GM08714 (cell line): Measurements from ENCODE around the gene STARD13.

Experiments used
- H3K4me3 ChIP-seq: fragments of 200-500 bp; sonication (Bioruptor generic); 2 replicates; pipeline ENCODE4 v1.5.1; 2014; ENCODE audit warnings: mild to moderate bottlenecking, low read length, inconsistent platforms
- ZNF274 ChIP-seq: IDR thresholded peaks from 2 replicates; pipeline ENCODE4 v1.6.1; 2012; ENCODE audit warnings: mild to moderate bottlenecking, low read depth, low read length

STARD13 gene

GRCh38 chr13:33236021-33236420 lies 49.5 kb downstream of the STARD13 start:
- H3K4me3 ChIP-seq, result no peak overlapping the region
- no peak for TF ChIP-seq ZNF274

DNA sequence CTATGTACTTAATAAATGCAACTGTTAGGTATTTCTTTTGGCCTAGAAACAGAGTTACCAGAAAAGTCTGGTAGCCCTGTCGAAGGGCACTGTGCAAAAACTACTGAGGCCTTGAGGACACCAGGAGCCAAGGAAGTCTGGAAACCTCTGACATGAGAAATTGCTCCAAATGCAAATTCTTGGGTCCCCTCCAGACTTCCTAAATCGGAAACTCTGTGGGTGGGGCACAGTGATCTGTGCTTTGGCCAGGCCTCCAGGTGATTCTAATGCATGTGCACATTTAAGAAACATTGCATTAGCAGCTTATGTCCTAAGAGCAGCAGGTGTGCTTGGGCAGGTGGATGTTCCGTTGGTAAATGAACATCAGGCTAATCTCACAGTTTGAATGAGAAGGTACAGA lies 50.0 kb downstream of the STARD13 start:
- no peak overlapping the region for H3K4me3 ChIP-seq
- no peak for TF ChIP-seq ZNF274

DNA sequence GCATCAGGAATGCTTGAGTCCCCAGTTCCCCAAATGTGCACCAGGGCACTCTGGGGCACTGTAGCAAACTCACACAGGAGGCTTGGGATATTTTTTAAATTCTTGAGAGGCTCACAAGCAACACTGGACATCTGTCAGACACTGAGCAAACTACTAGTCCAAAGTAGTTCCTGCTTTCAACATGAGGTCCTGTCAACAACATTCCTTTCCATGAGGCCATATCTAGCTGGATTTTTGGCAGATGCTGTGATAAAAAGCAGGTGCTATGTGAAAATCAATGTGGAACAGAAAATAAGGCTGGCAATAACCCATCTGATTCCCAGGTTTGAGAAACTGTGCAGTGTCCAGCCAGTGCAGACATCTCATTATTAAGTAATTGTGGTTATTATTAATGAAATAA lies 50.5 kb downstream of the STARD13 start:
- no peak for TF ChIP-seq ZNF274
- no peak overlapping the region for H3K4me3 ChIP-seq

GRCh38 chr13:33233547-33233946 lies 52.0 kb downstream of the STARD13 start:
- H3K4me3 ChIP-seq, result no peak overlapping the region
- TF ChIP-seq ZNF274, result no peak

- TF ChIP-seq ZNF274, result no peak
Observed at GRCh38 chr13:33232883-33233282, 52.7 kb downstream of the STARD13 start.

DNA sequence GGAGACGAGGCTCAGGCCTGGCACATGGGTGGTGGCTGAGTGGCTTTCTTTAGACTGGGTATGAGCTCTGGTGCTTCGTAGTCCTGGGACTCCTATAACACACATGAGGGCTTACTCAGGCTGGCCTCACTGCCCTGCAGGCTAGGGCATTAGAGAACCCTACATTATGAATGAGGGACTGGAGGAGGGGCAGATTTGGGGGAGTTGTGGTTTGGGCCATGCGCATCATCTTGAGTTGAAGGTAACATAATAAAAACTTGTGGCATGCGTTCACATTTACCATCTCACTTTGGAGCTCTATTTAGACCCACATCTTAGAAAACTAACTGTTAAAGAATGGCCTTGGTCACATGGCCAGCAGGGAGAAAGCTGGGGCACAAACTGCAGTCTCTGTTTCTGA lies 54.2 kb downstream of the STARD13 start:
- no peak overlapping the region for H3K4me3 ChIP-seq
- TF ChIP-seq ZNF274, result no peak

More at GRCh38 chr13:33232883-33233282, 52.7 kb downstream of the STARD13 start:
- no peak overlapping the region for H3K4me3 ChIP-seq

- no peak overlapping the region for H3K4me3 ChIP-seq
- no peak for TF ChIP-seq ZNF274
Observed at GRCh38 chr13:33230178-33230881, 55.2 kb downstream of the STARD13 start.

DNA sequence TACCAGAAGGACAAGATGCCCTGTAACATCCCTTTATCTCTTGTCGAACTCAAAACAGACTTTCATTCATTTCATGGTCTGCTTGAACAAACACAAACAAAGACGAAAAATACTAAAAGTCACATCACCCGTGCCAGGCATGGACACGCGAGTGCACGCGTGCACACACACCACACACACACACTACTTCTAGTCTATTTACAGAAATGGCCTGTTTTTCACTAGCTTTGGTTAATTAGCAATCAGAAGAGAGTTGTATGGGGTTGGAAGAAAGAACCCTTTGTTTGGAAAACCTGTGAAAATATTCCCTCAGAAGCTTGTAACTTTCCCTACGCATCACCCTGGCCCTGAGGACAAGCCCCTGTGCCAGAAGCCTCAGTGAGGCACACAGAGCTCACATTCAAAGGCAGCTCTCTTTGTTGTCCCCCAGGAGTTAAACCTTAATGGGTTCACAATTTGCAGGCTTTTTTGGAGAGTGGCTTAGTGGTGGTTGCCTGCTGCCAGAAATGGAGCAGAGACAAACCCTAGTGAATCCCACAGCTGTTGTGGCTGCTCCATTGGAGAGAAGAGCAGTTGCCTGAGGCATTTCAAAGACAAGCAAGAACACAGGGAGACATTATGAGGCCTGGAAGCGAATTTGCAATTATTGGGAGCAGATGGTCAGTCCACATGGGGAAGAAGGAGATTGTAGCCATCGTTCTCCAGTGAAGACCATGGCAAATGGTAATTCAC lies 55.9 kb downstream of the STARD13 start:
- no peak overlapping the region for H3K4me3 ChIP-seq
- no peak for TF ChIP-seq ZNF274

DNA sequence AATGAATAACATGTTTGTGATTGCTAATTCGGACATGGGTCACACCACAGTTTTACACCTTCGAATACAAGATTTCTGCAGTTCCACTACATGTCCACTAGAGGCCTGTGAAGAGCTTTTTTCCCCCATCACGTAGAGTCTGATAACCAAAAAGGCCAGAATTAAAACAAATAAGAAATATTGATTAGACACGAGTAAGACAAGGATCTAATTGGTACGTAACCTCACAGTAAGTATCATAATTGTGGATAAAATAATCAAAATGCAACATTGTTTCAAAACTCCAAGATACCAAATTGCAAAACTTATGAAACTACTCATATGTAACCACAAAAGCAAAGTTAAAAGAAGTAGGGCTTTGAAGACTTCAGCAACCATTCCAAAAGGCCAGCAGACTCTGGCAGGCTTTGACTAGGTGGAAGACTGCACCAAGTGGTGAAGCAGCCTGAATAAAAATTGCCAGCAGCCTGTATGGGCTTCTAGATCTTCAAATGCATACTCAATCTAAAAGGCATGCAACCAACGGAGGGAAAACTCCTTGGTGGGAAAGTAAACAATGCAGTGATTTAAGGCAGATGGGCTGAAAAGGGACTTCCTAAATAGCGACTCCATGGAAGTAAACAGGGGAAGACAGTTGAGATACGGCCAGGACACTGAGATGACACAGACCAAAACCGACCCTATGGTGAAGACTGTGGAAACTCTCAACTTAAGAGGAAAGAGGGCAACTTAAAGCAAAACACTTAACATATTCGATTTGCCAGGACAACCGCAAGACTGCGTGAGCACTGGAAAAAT lies 56.7 kb downstream of the STARD13 start:
- no peak for TF ChIP-seq ZNF274
- H3K4me3 ChIP-seq, result no peak overlapping the region

- no peak overlapping the region for H3K4me3 ChIP-seq
- TF ChIP-seq ZNF274, result no peak
Observed at GRCh38 chr13:33227927-33228647, 57.5 kb downstream of the STARD13 start.

GRCh38 chr13:33224686-33225085 lies 60.9 kb downstream of the STARD13 start:
- no peak overlapping the region for H3K4me3 ChIP-seq
- no peak for TF ChIP-seq ZNF274

- TF ChIP-seq ZNF274, result no peak
Observed at GRCh38 chr13:33224191-33224590, 61.4 kb downstream of the STARD13 start.

GRCh38 chr13:33219926-33220325 lies 65.6 kb downstream of the STARD13 start:
- H3K4me3 ChIP-seq, result no peak overlapping the region
- no peak for TF ChIP-seq ZNF274

More at GRCh38 chr13:33224191-33224590, 61.4 kb downstream of the STARD13 start:
- H3K4me3 ChIP-seq, result no peak overlapping the region

DNA sequence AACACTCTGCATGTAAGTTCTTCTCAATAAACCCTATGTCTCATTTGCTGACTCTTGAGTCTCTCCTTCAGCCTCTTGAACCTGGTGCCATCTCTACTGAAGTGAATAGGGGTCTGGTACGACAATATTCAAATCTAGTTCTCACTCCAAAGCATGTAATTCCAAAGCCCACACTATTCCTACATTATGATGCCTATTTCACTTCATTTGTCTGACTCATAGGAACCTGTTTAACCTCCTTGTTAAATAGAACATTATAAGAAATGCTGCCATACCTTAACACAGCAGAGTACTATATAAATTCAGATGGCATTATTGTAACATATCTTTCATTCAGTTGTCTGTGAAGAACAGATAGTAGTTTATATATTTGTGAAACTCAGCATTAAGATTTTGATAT lies 67.1 kb downstream of the STARD13 start:
- TF ChIP-seq ZNF274, result no peak
- no peak overlapping the region for H3K4me3 ChIP-seq
